ENCODE data around the gene TH.

The TH gene

GRCh38 chr11:2115308-2115707 is 56.3 kb downstream of the TH start:
- TF ChIP-seq CTCF (IDR thresholded peaks at IDR 0.05; ENCODE audit: extremely low read depth, missing control alignments): no peak
- no peak for DNase-seq (ENCODE audit: low spot score)

- DNase-seq (ENCODE audit: low spot score): no peak
- TF ChIP-seq CTCF (IDR thresholded peaks at IDR 0.05; ENCODE audit: extremely low read depth, missing control alignments): no peak
Observed at GRCh38 chr11:2114430-2115241, 57.0 kb downstream of the TH start.
